Measurements from ENCODE around the gene WWOX.

Gene WWOX

DNA sequence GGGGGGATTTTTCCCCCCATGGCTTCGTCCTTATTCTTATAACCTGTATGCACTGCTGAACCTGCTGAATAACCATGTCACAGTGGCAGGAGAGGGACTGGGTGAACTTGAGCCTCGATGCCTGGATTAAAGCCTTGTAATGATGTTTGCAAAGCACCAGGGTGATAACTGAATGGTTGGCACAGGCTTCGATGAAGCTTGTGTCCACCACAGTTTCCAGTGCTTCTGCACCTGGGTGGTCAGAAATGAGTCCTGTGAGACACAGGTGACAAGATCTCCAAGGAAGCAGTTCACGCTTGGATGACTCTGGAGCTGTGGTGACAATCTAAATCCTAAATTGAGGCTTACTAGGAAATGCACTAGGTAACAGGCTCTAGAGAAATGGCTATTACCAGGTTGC is 771.8 kb downstream of the WWOX start:
- no peak for DNase-seq (ENCODE audit: low spot score)

DNA sequence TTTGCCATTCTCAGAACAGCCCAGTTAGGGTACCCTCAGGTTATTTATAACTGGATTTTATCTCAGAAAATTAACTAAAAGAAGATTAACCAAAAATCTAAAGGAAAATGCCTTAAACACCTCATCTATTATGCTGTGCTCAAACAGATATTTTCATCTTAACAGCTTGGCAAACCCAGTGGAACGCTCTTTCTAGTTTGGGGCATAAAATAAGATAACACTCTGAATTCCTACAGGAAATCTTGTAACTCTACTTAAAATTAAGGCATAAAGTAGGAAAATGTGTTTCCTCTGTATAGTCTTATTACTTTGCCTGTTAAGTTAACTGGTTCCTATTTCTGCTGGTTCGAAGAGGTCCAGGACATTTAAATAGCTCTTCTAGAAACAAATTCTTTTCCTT is 777.2 kb downstream of the WWOX start:
- no peak for DNase-seq (ENCODE audit: low spot score)

DNA sequence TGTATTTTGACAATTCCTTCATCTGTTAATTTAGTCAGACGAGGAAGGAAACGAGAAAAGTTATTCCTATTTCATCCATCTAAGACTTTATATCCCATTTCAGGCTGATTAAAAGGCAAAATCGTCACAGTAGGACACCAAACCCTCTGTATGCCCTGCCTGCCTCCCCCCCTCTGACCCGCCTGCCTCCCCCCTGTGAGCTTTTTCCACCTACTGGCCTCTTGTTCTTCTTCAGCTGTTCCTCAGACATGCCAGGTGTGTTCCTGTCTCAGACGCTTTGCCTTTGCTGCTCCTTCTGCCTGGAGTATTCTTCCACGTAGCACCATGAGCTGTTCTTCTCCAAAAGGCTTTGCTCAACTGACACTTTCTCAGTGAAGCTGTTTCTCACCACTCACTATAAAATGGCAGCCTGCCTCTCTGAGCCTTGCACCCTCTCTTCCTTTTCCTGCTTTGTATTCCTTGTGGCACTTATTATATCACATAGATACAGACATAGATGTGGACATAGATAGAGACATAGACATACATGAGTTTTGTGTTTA is 777.7 kb downstream of the WWOX start:
- DNase-seq (ENCODE audit: low spot score), result no peak

DNA sequence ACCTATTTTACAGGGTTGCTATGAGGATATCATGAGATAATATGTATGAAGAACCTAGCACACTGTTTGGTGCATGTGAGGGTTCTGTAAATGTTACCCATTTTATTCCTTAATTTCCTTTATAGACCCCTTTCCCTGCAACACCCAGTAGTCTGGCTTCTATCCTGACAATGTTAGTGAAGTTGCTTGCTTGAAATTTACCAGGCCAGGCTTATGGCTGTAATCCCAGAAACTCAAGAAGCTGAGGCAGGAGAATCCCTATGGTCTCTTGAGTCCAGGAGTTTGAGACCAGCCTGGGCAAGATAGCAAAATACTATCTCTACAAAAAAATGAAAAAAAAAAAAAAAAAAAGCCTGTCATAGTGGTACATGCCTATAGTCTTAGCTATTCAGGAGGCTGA is 779.1 kb downstream of the WWOX start:
- DNase-seq (ENCODE audit: low spot score), result no peak

DNA sequence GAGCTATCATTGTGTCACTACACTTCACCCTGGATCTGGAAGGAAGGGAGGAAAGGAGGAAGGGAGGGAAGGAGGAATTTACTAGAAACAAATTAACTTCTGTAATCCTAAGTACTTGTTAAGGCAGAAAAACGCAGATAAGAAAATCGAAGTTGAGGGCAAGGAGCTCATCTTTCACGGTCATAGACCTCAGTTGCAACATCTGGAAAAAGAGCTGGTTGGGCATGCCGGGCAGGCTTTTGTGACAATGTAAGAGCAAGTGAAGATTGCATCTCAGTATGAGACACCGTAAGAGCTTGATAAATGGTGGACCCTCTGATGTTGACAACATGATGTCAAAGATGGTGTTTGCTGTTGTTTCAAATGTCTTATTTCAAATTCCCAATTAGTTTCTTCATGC is 779.6 kb downstream of the WWOX start:
- DNase-seq (ENCODE audit: low spot score), result no peak

DNA sequence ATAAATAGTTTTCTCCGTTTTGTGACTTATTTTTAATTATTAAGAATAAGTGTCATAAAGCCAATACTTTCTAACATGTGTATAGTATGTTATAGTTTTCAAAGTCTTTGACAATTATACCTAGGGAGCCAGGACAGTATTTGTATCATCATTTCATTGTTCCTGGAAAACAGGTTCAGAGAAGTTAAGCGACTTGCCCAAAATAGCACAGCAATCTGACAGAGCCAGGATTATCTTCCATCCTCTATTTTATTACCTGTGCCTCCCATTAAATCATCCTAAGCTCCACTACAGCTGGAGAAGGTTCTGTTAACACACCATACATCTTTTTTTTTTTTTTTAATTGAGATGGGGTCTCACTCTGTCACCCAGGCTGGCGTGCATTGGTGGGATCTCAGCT is 782.7 kb downstream of the WWOX start:
- no peak for DNase-seq (ENCODE audit: low spot score)

DNA sequence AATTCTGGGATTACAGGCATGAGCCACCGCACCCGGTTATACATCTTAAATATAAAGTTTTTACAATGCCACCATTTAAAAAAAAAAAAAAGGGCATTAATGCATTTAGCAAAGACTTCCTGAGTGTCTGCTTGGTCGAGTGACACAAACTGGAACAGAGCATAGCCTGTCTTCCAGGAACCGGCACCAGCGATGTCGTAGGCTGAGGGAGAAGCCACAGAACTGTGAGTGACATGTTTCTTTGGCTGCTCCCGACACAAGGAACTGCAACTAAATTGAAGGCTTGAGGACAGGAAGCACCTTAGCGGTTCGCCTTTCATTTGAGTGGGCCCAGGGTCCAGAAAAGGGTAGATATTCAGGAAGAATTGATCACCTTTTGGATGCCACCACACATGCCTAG is 783.3 kb downstream of the WWOX start:
- no peak for DNase-seq (ENCODE audit: low spot score)

DNA sequence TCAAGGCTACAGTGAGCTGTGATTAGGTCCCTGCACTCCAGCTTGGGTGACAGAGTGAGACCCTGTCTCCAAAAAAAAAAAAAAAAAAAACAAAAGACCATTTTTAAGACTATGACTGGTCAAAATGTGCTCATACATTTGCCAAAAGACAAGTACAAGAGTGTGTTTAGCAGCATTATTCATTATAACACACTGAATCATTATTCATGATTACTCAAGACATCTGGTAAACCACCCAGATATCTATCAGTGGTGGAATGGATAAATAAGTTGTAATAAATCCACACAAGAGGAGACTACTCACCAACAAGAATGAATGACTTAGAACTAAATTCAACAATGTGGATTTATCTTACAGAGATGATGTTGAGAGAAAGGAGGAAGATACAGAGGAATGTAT is 784.8 kb downstream of the WWOX start:
- no peak for DNase-seq (ENCODE audit: low spot score)

DNA sequence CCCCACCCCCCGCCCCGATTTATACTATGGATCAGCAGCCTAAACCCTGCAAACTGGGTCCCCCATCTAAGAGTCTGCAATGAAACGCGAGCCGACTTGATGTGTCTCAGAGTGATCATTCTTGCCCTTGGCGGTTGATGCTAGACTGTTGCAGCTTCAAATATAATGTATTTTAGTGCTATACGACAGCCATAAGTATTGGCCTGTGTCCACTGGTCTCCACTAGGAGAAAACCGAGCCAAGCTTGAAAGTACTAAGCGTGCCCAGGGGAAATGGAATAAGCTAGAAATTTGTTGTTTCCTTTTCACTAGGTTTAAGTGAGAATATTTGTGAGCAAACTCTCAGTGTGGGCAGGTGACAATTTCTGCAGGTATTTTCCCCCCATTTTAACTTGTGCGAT is 789.9 kb downstream of the WWOX start:
- DNase-seq (ENCODE audit: low spot score), result no peak

DNA sequence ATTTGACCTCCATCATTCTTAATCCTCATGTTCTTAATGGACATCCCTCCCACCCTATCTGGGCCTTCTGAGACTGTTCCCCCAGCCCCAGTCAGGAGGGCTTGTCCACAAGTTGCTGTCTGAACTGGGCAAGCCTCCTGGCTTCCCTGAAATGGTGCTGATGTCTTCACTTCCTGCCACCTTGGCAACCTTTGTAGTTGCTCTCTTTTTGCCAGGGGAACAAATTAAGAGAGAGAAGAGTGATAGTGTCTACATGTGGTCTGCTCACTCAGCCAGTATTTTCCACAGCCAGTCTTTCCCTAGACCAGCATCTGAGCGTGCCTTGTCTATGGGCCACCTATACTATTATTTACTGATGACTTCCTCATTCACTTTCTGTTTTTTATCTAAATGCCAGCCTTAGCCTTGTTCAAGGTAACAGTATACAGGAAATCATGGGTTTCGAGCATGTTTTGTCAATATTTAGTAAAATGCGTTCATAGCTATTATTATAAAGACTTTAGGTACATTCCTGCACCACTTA is 791.0 kb downstream of the WWOX start:
- no peak for DNase-seq (ENCODE audit: low spot score)

DNA sequence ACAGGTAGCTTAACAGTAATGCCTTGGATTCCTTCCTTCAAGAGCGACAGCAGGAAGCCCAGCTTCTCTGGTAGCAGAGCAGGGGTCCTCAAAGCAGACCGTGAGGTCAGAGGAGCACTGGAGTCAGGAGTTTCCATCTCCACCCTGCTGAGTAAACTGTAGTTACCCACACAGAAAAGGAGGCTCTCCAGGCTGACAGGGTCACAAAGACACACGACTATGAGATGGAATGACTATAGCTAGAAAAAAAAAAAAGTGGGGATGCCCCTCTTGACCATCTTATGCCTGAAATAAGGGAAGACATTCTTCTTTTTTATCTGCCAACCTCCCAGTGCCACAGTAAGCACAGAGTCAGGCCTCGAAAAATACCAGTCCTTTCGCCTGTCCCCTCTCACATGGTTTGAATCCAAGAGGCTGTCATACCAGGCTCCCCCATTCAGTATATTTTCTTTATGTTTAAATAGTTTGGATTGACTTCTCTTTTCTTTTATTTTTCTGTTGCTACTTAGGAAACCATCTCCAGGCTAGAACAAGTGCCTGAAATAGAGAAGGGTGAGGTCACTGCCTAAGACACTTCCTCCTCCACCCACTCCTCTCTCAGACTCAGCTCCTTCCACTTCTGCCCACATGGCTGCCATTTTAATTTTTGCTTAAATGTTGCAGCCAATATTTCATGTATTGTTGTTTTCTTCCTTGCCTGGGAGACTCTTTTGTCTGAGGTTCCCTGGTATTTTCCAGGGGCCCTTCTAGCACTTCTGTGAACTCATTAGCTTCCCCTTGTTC is 793.7 kb downstream of the WWOX start:
- no peak for DNase-seq (ENCODE audit: low spot score)

DNA sequence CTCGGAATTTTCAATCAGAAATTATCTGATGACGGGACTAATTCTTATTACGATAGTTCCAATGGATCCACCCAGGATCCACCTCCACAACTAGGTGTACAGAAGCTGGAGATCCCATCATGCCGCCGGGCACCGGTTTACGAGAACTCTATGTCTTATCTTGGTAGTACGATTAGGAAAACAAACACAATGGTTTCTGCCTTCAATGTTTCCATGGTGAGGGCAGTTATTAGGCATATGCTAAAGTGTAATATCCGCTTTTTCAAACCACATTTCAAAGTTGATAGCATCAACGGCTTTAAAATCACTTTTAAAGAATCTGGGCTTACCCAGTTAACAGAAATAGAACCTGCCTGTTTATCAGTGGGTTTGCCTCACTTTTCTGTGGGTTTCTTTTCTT is 795.4 kb downstream of the WWOX start:
- DNase-seq (ENCODE audit: low spot score), result no peak

DNA sequence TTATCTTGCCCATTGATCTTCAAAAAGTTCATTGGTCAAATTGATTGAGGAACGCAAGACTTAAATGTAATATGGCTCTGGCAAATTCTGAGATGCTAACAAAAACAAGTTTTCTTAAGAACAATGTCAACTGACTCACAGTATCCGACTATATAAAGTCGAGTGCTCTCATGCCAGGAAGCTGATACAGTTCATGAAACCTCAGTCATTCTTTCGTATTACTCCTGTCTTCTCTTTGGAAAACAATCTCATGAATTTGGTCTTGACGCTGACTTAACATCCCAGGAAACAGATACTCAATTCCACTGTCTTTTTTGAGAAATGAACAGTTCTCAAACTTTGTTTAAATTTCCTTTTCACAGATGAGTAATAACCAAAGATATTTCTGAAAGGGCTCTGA is 796.2 kb downstream of the WWOX start:
- DNase-seq (ENCODE audit: low spot score), result no peak

DNA sequence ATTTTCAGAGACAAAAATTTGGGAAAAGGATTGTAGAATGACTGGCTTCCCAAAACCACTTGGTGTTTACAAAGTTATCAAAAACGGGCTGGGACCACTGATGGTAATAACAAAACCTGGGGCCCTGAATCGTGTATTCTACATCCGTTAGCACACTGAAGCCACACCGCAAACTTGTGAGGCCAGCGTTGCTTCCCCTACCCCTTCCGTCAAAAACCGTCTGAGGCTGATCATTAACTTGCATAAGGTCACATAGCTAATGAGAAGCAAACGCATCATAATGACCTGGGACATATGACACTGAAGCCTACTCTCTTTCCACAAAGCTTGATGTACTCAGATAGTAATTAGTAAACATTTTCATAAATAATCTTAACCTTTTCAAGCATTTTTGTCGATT is 796.8 kb downstream of the WWOX start:
- no peak for DNase-seq (ENCODE audit: low spot score)

DNA sequence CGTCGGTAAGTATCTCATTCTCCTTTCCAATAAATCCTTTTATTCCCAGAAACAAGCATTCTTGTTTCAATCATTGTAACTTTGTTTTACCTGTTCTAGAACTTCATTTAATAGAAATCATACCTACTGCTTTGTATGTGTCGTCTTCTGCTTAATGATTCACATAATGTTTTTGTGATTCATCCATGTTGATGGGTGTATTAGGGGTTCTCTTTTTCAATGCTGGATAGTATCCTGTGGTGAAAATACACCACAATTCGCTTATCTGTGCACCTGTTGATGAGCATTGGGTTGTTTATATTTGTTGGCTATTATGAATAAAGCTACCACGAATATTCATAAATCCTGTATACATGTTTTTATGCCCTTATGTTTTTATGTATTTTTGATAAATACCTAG is 797.8 kb downstream of the WWOX start:
- no peak for DNase-seq (ENCODE audit: low spot score)

DNA sequence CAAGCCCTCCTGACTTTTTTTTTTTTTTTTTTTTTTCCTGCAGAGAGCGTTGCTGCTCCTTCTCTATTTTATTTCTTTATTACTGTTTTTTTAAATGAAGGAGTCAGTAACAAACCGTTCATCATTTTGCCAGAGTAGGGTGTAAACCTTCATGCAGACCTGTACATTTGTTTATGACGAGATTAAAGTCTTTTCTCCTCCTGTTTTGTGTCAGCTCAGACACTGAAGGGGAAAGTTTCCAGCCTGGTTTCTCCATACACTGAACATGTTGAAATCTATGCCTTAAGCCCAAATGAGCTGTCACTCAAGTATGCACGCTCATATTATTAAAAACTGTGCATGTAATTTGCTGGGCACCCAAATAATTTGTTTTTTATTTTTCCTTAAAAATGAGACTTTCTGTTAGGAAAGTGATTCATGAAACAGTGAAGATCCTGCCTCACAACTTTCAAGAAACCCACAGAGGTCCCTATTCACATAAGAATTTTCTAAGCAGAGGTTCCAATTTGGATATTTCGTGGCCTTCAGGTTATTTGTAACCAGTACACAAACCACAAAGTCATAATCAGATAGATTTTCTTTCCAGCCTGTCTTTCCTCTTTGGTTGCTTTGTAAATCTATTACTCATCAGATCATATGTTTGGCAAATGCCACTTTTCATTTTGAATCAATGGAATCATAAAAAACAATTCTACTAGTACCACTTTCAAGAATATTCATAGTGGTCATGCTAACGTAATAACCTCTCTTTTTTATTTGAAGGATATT is 800.8 kb downstream of the WWOX start:
- no peak for DNase-seq (ENCODE audit: low spot score)

DNA sequence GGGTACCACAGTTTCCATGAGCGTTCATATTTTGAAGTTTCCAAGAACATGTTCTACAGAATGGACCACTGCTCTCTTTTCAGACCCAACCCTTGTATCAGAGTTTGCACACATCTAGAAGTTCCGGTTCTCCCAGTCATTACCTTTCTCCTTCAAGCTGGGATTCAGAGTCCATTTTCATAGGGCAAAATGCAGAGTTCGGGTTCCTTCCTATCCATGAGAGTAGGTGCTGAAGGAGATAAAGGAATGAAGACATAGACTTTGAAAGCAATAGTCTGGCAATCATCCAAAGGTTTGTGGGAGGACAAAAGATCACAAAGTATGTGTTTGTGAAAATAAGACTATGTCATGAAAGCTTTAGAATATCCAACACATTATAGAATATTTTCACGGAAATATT is 801.5 kb downstream of the WWOX start:
- DNase-seq (ENCODE audit: low spot score), result no peak

DNA sequence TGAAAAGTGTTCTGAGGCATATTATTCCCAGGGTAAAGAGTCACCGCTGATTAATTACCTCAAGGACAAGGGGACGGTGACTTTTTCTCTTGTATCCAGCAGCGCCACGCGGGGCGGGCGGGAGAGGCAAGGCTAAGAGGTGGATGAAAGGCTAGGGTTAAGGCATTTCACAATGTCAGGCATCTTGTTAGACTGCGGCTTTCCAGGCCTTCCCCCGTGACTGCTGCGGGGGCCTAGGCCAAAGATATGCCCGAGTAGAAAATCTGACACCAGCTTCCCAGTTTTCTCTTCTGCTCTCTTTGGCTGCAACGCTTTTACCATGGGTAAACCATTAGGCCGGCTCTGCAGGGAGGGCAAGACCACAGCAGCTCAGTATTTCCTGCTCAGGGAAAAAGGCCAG is 802.9 kb downstream of the WWOX start:
- DNase-seq (ENCODE audit: low spot score), result no peak

DNA sequence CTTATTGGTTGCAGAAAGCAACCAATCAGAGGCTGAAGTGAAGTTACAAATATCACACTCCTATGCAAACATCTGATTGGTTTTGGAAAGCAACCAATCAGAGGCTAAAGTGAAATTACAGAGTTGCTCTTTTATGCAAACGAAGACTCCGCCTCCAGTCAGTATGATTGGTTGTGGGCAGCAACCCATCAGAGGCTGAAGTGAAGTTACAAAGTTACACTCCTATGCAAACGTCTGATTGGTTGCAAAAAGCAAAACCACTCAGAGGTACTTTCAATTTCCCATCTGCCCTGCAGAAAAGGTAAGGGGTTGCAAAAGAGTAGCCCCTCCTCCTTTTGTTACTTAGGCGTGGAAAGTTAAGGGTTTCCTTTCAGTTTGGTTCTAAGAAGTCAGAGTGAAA is 803.8 kb downstream of the WWOX start:
- DNase-seq (ENCODE audit: low spot score), result no peak

DNA sequence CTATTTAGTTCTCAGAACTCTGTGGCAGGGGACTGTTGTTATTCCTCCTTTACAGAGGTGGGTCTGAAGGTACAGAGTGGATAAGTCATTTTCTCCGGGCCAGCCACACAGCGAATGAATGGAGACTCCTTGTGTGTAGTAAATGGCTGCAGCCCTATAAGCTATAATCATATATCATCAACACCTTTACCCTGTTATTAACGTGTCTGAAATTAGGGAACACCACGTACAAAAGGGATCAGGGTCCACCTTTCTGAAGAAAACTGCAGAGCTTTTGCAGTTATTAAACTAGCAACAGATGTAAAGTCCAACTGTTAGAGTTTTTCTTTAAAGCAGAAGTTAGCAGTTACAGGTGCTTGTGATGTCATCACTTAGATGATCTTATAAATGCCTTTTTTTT is 804.4 kb downstream of the WWOX start:
- no peak for DNase-seq (ENCODE audit: low spot score)

DNA sequence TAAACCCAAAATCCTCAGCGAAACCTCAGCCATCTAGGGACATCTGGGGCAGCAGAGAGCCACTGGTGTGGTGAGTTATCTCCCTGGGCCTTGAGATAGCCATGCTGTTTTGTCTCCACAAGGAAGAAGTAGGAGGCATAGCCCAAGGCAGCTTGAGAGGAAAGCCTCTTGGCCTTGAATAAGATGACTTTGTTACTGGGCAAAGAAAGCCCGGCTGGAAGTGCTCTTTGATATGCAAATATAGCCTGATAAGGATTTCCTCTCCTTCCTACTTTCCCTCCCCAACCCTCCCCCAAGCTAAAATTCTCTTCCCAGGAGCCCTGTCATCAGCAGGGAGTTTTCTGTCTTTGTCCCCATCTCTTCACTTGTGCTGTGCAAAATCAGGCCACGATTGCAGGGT is 806.7 kb downstream of the WWOX start:
- no peak for DNase-seq (ENCODE audit: low spot score)

DNA sequence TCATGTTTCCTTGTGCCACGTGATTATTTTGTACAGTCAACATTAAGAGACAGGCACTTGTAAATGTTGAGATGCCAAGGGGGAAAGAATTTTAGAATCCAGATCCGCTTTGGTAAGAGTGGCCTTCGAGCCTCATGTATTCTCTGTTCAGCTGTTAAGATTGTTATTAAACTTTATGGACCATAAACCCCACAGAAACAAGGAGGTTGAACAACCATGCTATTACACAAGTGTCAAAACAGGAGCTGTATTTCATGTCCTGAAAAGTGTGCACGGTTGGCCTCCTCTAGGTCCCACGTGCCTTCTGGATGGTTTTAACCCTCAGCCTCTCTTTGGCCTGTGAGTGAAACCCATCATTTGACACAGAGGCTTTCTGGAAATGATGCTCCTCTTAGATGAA is 809.8 kb downstream of the WWOX start:
- DNase-seq (ENCODE audit: low spot score), result no peak

DNA sequence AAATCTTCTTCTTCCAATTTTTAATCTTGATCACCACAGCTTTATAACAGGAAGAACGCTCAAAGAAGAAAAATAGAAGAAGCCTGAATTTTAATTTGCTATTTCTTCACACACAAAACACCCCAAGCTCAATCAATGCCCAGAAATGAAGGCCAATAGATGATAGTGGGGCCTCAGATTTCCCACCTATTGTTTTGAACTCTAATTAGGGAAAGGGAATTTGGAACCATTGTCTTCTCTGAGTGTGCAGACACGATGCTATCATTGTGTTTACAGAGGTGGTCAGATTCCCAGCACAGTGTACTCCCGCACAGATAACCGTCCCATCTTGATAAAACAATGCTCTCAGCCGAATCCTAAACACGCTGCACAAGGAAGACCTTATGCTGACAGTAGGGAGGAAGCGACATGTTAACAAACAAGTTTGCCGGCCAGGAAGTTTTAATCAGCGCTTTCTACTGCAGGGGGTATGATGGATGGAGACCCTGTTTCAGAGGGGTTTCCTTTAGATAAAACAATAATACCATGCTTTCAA is 816.4 kb downstream of the WWOX start:
- no peak for DNase-seq (ENCODE audit: low spot score)
